AG04450 (cell line): ENCODE measurements around the gene TXK. TPM values are rescaled to one million over a fixed set of nuclear protein-coding genes. Genes with fewer than 3 reads are reported as not detected.

Source experiments
- CTCF ChIA-PET: fragments of 300-600, 350-600 bp; formaldehyde crosslinking; extraction: SDS; loops from one replicate; lab custom pipeline; 2022; ENCODE audit warnings: antibody characterized with exemption, inconsistent platforms; lab: Charles Lee
- POLR2A ChIA-PET: fragments of 350-600 bp; formaldehyde crosslinking; extraction: SDS; loops from one replicate; lab custom pipeline; 2021; ENCODE audit warnings: antibody characterized with exemption, inconsistent platforms; lab: Yijun Ruan, JAX
- DNase-seq: peaks from one replicate; pipeline ENCODE4 v3.0.0-alpha.2; 2011; ENCODE audit warnings: low read depth, low spot score
- H3K27ac ChIP-seq: one replicate; pipeline ENCODE4 v1.5.1; 2012; ENCODE audit warnings: low read depth, low read length, control low read depth
- H3K27me3 ChIP-seq: one replicate; pipeline ENCODE4 v1.6.0; 2012; ENCODE audit warnings: low read length; ENCODE audit not compliant: control insufficient read depth, insufficient read depth
- H3K4me3 ChIP-seq: 2 replicates; pipeline ENCODE4 v1.5.1; 2011; ENCODE audit warnings: mild to moderate bottlenecking, low read depth, low read length, control low read depth
- H3K9me3 ChIP-seq: 2 replicates; pipeline ENCODE4 v1.5.1; 2012; ENCODE audit warnings: low read length; ENCODE audit not compliant: control insufficient read depth, insufficient read depth
- CTCF ChIP-seq: IDR thresholded peaks from 2 replicates; pipeline ENCODE4 v1.5.1; 2011; ENCODE audit warnings: low read depth, low read length, control low read depth, inconsistent platforms
- polyA plus RNA-seq: library from polyadenylated mRNA; depleted of rRNA; stranded (reverse); fragments of >200 nt; gene quantifications from 2 replicates; pipeline ENCODE4 v1.2.3, GENCODE V29; 2011

TXK gene
- polyA plus RNA-seq, 1 experiment: not detected

- TF ChIP-seq CTCF: no peak
- ChIA-PET CTCF (interaction anchor here (0.6 kb wide), 1 partner anchor 10 kb away, joined by 6 read pairs; no protein-coding TSS in a partner anchor), POLR2A (no interaction called here)
- DNase-seq: no peak
- H3K27ac ChIP-seq: no peak overlapping the region
- no peaks in the 10 kb centered on the region for H3K27me3 ChIP-seq
- H3K4me3 ChIP-seq: no peak overlapping the region
- no peaks in the 10 kb centered on the region for H3K9me3 ChIP-seq
Observed at GRCh38 chr4:48090621-48091020, 43.4 kb downstream of the TXK start.

- Histone ChIP-seq H3K27ac (no peak overlapping the region), H3K27me3 (peaks cover 2% of the 10 kb centered on the region), H3K4me3 (no peak overlapping the region), H3K9me3 (no peaks in the 10 kb centered on the region)
- ChIA-PET POLR2A (interaction anchor here (0.6 kb wide), 1 partner anchor 9 kb away, joined by 5 read pairs; no protein-coding TSS in a partner anchor), CTCF (interaction anchor here (1.9 kb wide), 1 partner anchor 82 kb away, joined by 6 read pairs; no protein-coding TSS in a partner anchor)
- DNase-seq: no peak
- no peak for TF ChIP-seq CTCF
Observed at GRCh38 chr4:48085821-48086589, 48.0 kb downstream of the TXK start.

GRCh38 chr4:48082956-48083355, 51.1 kb downstream of the TXK start:
- no peak for TF ChIP-seq CTCF
- ChIA-PET POLR2A (no interaction called here), CTCF (no interaction called here)
- DNase-seq: no peak
- H3K9me3 ChIP-seq: no peaks in the 10 kb centered on the region
- H3K27ac ChIP-seq: no peak overlapping the region
- peaks cover 2% of the 10 kb centered on the region for H3K27me3 ChIP-seq
- H3K4me3 ChIP-seq: no peak overlapping the region

- no peak overlapping the region for H3K27ac ChIP-seq
- CTCF ChIA-PET: no interaction called here
- H3K4me3 ChIP-seq: no peak overlapping the region
- DNase-seq: no peak
- POLR2A ChIA-PET: no interaction called here
- no peaks in the 10 kb centered on the region for H3K9me3 ChIP-seq
- peaks cover 2% of the 10 kb centered on the region for H3K27me3 ChIP-seq
- no peak for TF ChIP-seq CTCF
Observed at GRCh38 chr4:48081196-48081595, 52.9 kb downstream of the TXK start.

- no peak overlapping the region for H3K27ac ChIP-seq
- DNase-seq: no peak
- H3K9me3 ChIP-seq: no peaks in the 10 kb centered on the region
- H3K27me3 ChIP-seq: peaks cover 2% of the 10 kb centered on the region
- no peak for TF ChIP-seq CTCF
- ChIA-PET CTCF (interaction anchor here (1.0 kb wide), 1 partner anchor 971 kb away, joined by 3 read pairs; no protein-coding TSS in a partner anchor), POLR2A (no interaction called here)
- no peak overlapping the region for H3K4me3 ChIP-seq
Observed at GRCh38 chr4:48079972-48080391, 54.1 kb downstream of the TXK start.
